Measurements from ENCODE around the gene TUBAL3. TPM values are rescaled to one million over a fixed set of nuclear protein-coding genes. Genes with fewer than 3 reads are reported as not detected.

TUBAL3 gene
- polyA plus RNA-seq, 1 experiment, result not detected

- DNase-seq (ENCODE audit: low read depth), result no peak
- ChIA-PET POLR2A (no interaction called here), CTCF (interaction anchor here (0.6 kb wide), 1 partner anchor 513 kb away, joined by 3 read pairs; no protein-coding TSS in a partner anchor)
- TF ChIP-seq CTCF (IDR thresholded peaks at IDR 0.05; ENCODE audit: insufficient read depth, low read depth, low read length), result no peak
- peaks cover 3% of the 10 kb centered on the region; the same call in 1 of the 2 replicates for H3K27me3 ChIP-seq (ENCODE audit: control insufficient read depth, insufficient read depth, low read length)
- H3K36me3 ChIP-seq (ENCODE audit: control insufficient read depth, insufficient read depth, low read length), result no peaks in the 10 kb centered on the region
- no peak overlapping the region for H3K4me3 ChIP-seq (ENCODE audit: low read depth, low read length)
Measured at GRCh38 chr10:5362873-5363272, 41.8 kb downstream of the TUBAL3 start.

- peaks cover 3% of the 10 kb centered on the region; the same call in 1 of the 2 replicates for H3K27me3 ChIP-seq (ENCODE audit: control insufficient read depth, insufficient read depth, low read length)
- no peak for TF ChIP-seq CTCF (IDR thresholded peaks at IDR 0.05; ENCODE audit: insufficient read depth, low read depth, low read length)
- ChIA-PET CTCF (interaction anchor here (0.6 to 1.5 kb wide), 2 partner anchors 18 to 512 kb away, joined by 3 read pairs; no protein-coding TSS in a partner anchor), POLR2A (no interaction called here)
- no peak for DNase-seq (ENCODE audit: low read depth)
- no peaks in the 10 kb centered on the region for H3K36me3 ChIP-seq (ENCODE audit: control insufficient read depth, insufficient read depth, low read length)
- no peak overlapping the region for H3K4me3 ChIP-seq (ENCODE audit: low read depth, low read length)
Measured at GRCh38 chr10:5361966-5362365, 42.7 kb downstream of the TUBAL3 start.

- DNase-seq (ENCODE audit: low read depth), result no peak
- Histone ChIP-seq H3K36me3 (ENCODE audit: control insufficient read depth, insufficient read depth, low read length) (no peaks in the 10 kb centered on the region), H3K27me3 (ENCODE audit: control insufficient read depth, insufficient read depth, low read length) (peaks cover 2% of the 10 kb centered on the region; the same call in 1 of the 2 replicates), H3K4me3 (ENCODE audit: low read depth, low read length) (no peak overlapping the region)
- CTCF ChIA-PET, result interaction anchor here (1.5 kb wide), 1 partner anchor 20 kb away, joined by 3 read pairs; no protein-coding TSS in a partner anchor
- POLR2A ChIA-PET, result no interaction called here
- TF ChIP-seq CTCF (IDR thresholded peaks at IDR 0.05; ENCODE audit: insufficient read depth, low read depth, low read length), result no peak
Measured at GRCh38 chr10:5360318-5360915, 44.2 kb downstream of the TUBAL3 start.

GRCh38 chr10:5356302-5356763, 48.3 kb downstream of the TUBAL3 start:
- DNase-seq (ENCODE audit: low read depth), result no peak
- Histone ChIP-seq H3K4me3 (ENCODE audit: low read depth, low read length) (no peak overlapping the region), H3K36me3 (ENCODE audit: control insufficient read depth, insufficient read depth, low read length) (no peaks in the 10 kb centered on the region), H3K27me3 (ENCODE audit: control insufficient read depth, insufficient read depth, low read length) (peaks cover 2% of the 10 kb centered on the region; the same call in 1 of the 2 replicates)
- ChIA-PET CTCF (no interaction called here), POLR2A (no interaction called here)
- TF ChIP-seq CTCF (IDR thresholded peaks at IDR 0.05; ENCODE audit: insufficient read depth, low read depth, low read length), result no peak

- H3K4me3 ChIP-seq (ENCODE audit: low read depth, low read length), result no peak overlapping the region
- no peaks in the 10 kb centered on the region for H3K36me3 ChIP-seq (ENCODE audit: control insufficient read depth, insufficient read depth, low read length)
- H3K27me3 ChIP-seq (ENCODE audit: control insufficient read depth, insufficient read depth, low read length), result peaks cover 2% of the 10 kb centered on the region; the same call in 1 of the 2 replicates
- ChIA-PET POLR2A (no interaction called here), CTCF (no interaction called here)
- DNase-seq (ENCODE audit: low read depth), result no peak
- no peak for TF ChIP-seq CTCF (IDR thresholded peaks at IDR 0.05; ENCODE audit: insufficient read depth, low read depth, low read length)
Measured at GRCh38 chr10:5355594-5356301, 48.9 kb downstream of the TUBAL3 start.

All from BJ (cell line).